ENCODE results near the gene MAGI2. TPM values are rescaled to one million over a fixed set of nuclear protein-coding genes. Genes with fewer than 3 reads are reported as not detected.

The MAGI2 gene
- total RNA-seq, 1 experiment from 2014 or later = 14.3 TPM

DNA sequence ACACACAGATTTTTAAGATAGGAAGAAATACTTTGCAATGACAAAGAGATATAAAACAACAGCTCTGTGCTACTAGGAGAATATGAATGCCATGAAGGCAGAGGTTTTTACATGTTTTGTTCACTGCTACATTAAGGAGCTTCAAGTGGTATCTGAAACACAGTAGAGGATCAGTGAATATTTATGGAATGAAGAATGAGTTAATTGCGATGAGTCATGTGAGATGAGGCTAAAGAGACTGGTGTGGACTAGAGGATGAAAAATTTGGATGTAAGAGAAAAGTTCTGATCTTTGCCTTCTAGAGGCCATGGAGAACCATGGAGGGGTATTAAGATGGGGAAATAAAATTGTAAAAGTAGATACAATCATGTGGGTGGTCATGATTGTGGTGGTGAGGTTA is 1220.7 kb downstream of the MAGI2 start:
- Histone ChIP-seq H3K23ac (ENCODE audit: insufficient read length, low read depth, low read length) (no peak overlapping the region), H3T11ph (ENCODE audit: low read length) (no peak overlapping the region), H2AFZ (ENCODE audit: low read length) (no peak overlapping the region), H4K8ac (replicated peaks; ENCODE audit: insufficient read length, low read depth, low read length) (no peak overlapping the region), H3K79me2 (ENCODE audit: insufficient read depth, low read length) (no peaks in the 10 kb centered on the region), H4K91ac (ENCODE audit: insufficient read length, low read depth, low read length) (no peak overlapping the region), H3K27me3 (ENCODE audit: insufficient read depth, low read length) (no peaks in the 10 kb centered on the region), H2BK15ac (ENCODE audit: low read depth, low read length) (no peak overlapping the region), H2BK20ac (ENCODE audit: low read depth, low read length, poor library complexity, severe bottlenecking) (no peak overlapping the region), H4K20me1 (ENCODE audit: control insufficient read depth, insufficient read depth, insufficient read length) (no peaks in the 10 kb centered on the region), H3K23me2 (ENCODE audit: insufficient read length, low read depth, low read length, poor library complexity, severe bottlenecking) (no peaks in the 10 kb centered on the region), H3K9ac (ENCODE audit: extremely low read depth, insufficient read length, low read length) (no peak overlapping the region), H3K4me1 (ENCODE audit: insufficient read depth, low read length) (no peaks in the 10 kb centered on the region), H3K9me3 (ENCODE audit: control insufficient read depth, low read depth, low read length) (no peaks in the 10 kb centered on the region), H3K4ac (ENCODE audit: low read depth, low read length) (no peak overlapping the region), H3K79me1 (ENCODE audit: insufficient read depth, low read depth, low read length, poor library complexity, severe bottlenecking) (no peaks in the 10 kb centered on the region), H4K5ac (ENCODE audit: insufficient read length, low read depth, low read length) (no peak overlapping the region), H3K14ac (ENCODE audit: insufficient read depth, low read length) (no peak overlapping the region), H3K18ac (ENCODE audit: insufficient read length, low read depth, low read length) (no peak overlapping the region), H3K56ac (ENCODE audit: insufficient read length, low read depth, low read length) (no peak overlapping the region), H2BK120ac (ENCODE audit: low read depth, low read length, poor library complexity, severe bottlenecking) (no peak overlapping the region), H2BK5ac (ENCODE audit: insufficient read length, low read length) (no peak overlapping the region), H2BK12ac (ENCODE audit: insufficient read length, low read depth, low read length) (no peak overlapping the region), H3K27ac (ENCODE audit: insufficient read length, low read depth, low read length) (no peak overlapping the region), H2AK5ac (ENCODE audit: insufficient read length, low read length) (no peak overlapping the region), H3K4me2 (ENCODE audit: insufficient read depth, insufficient read length, low read length) (no peak overlapping the region)
- TF ChIP-seq, protein P1, sequence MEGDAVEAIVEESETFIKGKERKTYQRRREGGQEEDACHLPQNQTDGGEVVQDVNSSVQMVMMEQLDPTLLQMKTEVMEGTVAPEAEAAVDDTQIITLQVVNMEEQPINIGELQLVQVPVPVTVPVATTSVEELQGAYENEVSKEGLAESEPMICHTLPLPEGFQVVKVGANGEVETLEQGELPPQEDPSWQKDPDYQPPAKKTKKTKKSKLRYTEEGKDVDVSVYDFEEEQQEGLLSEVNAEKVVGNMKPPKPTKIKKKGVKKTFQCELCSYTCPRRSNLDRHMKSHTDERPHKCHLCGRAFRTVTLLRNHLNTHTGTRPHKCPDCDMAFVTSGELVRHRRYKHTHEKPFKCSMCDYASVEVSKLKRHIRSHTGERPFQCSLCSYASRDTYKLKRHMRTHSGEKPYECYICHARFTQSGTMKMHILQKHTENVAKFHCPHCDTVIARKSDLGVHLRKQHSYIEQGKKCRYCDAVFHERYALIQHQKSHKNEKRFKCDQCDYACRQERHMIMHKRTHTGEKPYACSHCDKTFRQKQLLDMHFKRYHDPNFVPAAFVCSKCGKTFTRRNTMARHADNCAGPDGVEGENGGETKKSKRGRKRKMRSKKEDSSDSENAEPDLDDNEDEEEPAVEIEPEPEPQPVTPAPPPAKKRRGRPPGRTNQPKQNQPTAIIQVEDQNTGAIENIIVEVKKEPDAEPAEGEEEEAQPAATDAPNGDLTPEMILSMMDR (conservative IDR thresholded peaks at IDR 0.05) = no peak
- Mint-ChIP-seq H3K27ac (no peak overlapping the region; a peak in 1 of 7 replicates), H3K9me3 (peaks cover 0 to 2% of the 10 kb centered on the region in 2 experiments; a peak in 2 of 5 replicates), H3K27me3 (ENCODE audit: low read depth) (no peaks in the 10 kb centered on the region), H3K36me3 (ENCODE audit: insufficient read depth in 1 of 3, low read depth in 3 of 3) (peaks cover 0 to 8% (median 0%) of the 10 kb centered on the region in 3 experiments; a peak in 3 of 7 replicates), H3K4me3 (no peak overlapping the region), H3K4me1 (peaks cover 7 to 10% of the 10 kb centered on the region in 2 experiments; a peak in 3 of 4 replicates)
- no peak for DNase-seq
- 100% methylated on average over 1 of the region's 1 CpG for WGBS (ENCODE audit: extremely low coverage, insufficient read length, low lambda C conversion rate)
